HG03378 (cell line): ENCODE results near the gene CARD19.

Experiments
- ATAC-seq: cut with Tn5 transposase; IDR thresholded peaks from one replicate; pipeline ENCODE4 v1.9.1; 2021; ENCODE audit warnings: mild to moderate bottlenecking, moderate library complexity; ENCODE audit not compliant: unreplicated experiment

CARD19 gene

GRCh38 chr9:93149361-93149760 is 53.3 kb downstream of the CARD19 start:
- ATAC-seq, result no peak

- ATAC-seq, result no peak
Measured at GRCh38 chr9:93151097-93151784, 55.2 kb downstream of the CARD19 start.

GRCh38 chr9:93154293-93154903 is 58.4 kb downstream of the CARD19 start:
- ATAC-seq, result no peak

GRCh38 chr9:93155716-93156474 is 59.9 kb downstream of the CARD19 start:
- peak; percentile 10 for ATAC-seq

GRCh38 chr9:93156475-93157008 is 60.5 kb downstream of the CARD19 start:
- ATAC-seq, result peak; percentile 67

GRCh38 chr9:93159601-93160471 is 63.8 kb downstream of the CARD19 start:
- ATAC-seq, result no peak

- ATAC-seq, result no peak
Measured at GRCh38 chr9:93161786-93162562, 66.0 kb downstream of the CARD19 start.
